Large intestine (tissue), 12 donors: ENCODE data around the gene CTBP1. TPM values are rescaled to one million over a fixed set of nuclear protein-coding genes. Genes with fewer than 3 reads are reported as not detected.

Experiments
- DNase-seq, 2 donors: peaks; one replicate each; pipeline versions ENCODE4 v3.0.0 to v3.0.0-alpha.2; 2013
- H3K27ac ChIP-seq: one replicate; pipeline ENCODE4 v1.5.1; 2013; ENCODE audit warnings: low read length
- H3K27me3 ChIP-seq: 2 replicates; pipeline ENCODE4 v1.6.1; 2013; ENCODE audit warnings: low read length; ENCODE audit not compliant: control insufficient read depth, insufficient read depth
- H3K36me3 ChIP-seq: 2 replicates; pipeline ENCODE4 v1.6.1; 2013; ENCODE audit warnings: low read length; ENCODE audit not compliant: control insufficient read depth, insufficient read depth
- H3K4me1 ChIP-seq: one replicate; pipeline ENCODE4 v1.6.1; 2013; ENCODE audit warnings: low read length; ENCODE audit not compliant: control insufficient read depth, insufficient read depth
- H3K4me3 ChIP-seq: one replicate; pipeline ENCODE4 v1.5.1; 2013; ENCODE audit warnings: low read length
- H3K9me3 ChIP-seq: one replicate; pipeline ENCODE4 v1.6.1; 2013; ENCODE audit warnings: mild to moderate bottlenecking, low read depth, low read length, moderate library complexity; ENCODE audit not compliant: control insufficient read depth
- WGBS: methylation state at CpG from one replicate; pipeline ENCODE4 v1.1.5; 2013; ENCODE audit warnings: low lambda C conversion rate; ENCODE audit not compliant: insufficient coverage; 5-methylcytosine and 5-hydroxymethylcytosine counted together
- long read RNA-seq, 11 donors: transcript quantifications; one replicate each; lab custom pipeline, GENCODE V29; 2026
- polyA plus RNA-seq: library from polyadenylated mRNA; unstranded; fragments of 120-200 nt; gene quantifications from one replicate; pipeline ENCODE4 v1.2.1, GENCODE V29; 2013

The CTBP1 gene
- polyA plus RNA-seq: 134 TPM
- long read RNA-seq, donor 1, transcript CTBP1-203 (10 exons, 2,467 nt): major isoform, 10 of 13 reads
- long read RNA-seq, donor 1, partial matches to known transcripts: 0 of 13 reads
- long read RNA-seq, donor 1, other reads (novel, unspliced or antisense): 0 of 13 reads
- long read RNA-seq, donor 2, transcript CTBP1-203 (10 exons, 2,467 nt): major isoform, 22 of 38 reads
- long read RNA-seq, donor 2, transcript CTBP1-201 (9 exons, 2,297 nt): minor isoform, 6 of 38 reads
- long read RNA-seq, donor 2, partial matches to known transcripts: 0 of 38 reads
- long read RNA-seq, donor 2, other reads (novel, unspliced or antisense): 6 of 38 reads
- long read RNA-seq, donor 3: 0 reads
- long read RNA-seq, donor 4, partial matches to known transcripts: 0 of 1 reads
- long read RNA-seq, donor 4, other reads (novel, unspliced or antisense): 0 of 1 reads
- long read RNA-seq, donor 5, transcript CTBP1-203 (10 exons, 2,467 nt): major isoform, 8 of 18 reads
- long read RNA-seq, donor 5, partial matches to known transcripts: 0 of 18 reads
- long read RNA-seq, donor 5, other reads (novel, unspliced or antisense): 6 of 18 reads
- long read RNA-seq, donor 6, transcript CTBP1-203 (10 exons, 2,467 nt): major isoform, 22 of 39 reads
- long read RNA-seq, donor 6, transcript CTBP1-201 (9 exons, 2,297 nt): minor isoform, 8 of 39 reads
- long read RNA-seq, donor 6, partial matches to known transcripts: 0 of 39 reads
- long read RNA-seq, donor 6, other reads (novel, unspliced or antisense): 9 of 39 reads
- long read RNA-seq, donor 7, partial matches to known transcripts: 0 of 14 reads
- long read RNA-seq, donor 7, other reads (novel, unspliced or antisense): 5 of 14 reads
- long read RNA-seq, donor 8, transcript CTBP1-203 (10 exons, 2,467 nt): major isoform, 13 of 21 reads
- long read RNA-seq, donor 8, partial matches to known transcripts: 0 of 21 reads
- long read RNA-seq, donor 8, other reads (novel, unspliced or antisense): 5 of 21 reads
- long read RNA-seq, donor 9, partial matches to known transcripts: 0 of 15 reads
- long read RNA-seq, donor 9, other reads (novel, unspliced or antisense): 6 of 15 reads
- long read RNA-seq, donor 10, transcript CTBP1-203 (10 exons, 2,467 nt): major isoform, 21 of 39 reads
- long read RNA-seq, donor 10, partial matches to known transcripts: 0 of 39 reads
- long read RNA-seq, donor 10, other reads (novel, unspliced or antisense): 11 of 39 reads
- long read RNA-seq, donor 11, transcript CTBP1-203 (10 exons, 2,467 nt): major isoform, 14 of 17 reads
- long read RNA-seq, donor 11, partial matches to known transcripts: 0 of 17 reads
- long read RNA-seq, donor 11, other reads (novel, unspliced or antisense): 0 of 17 reads

- H3K27me3 ChIP-seq: no peaks in the 10 kb centered on the region
- peak within 1 kb of the TSS; percentile 98 for H3K4me3 ChIP-seq
- peak; percentile 89 to 92 for DNase-seq
- peaks cover 32% of the 10 kb centered on the region for H3K4me1 ChIP-seq
- H3K27ac ChIP-seq: peak within 1 kb of the TSS; percentile 95
- H3K9me3 ChIP-seq: peaks cover 27% of the 10 kb centered on the region
- no CpG with 5 or more reads among the region's 163 CpGs for WGBS
- peaks cover 6% of the 10 kb centered on the region for H3K36me3 ChIP-seq
These were observed at the start of gene CTBP1 for GRCh38 chr4:1248245-1249147. Gene CTBP1 (minus strand): TSS chr4:1249130. CDS start chr4:1241331, 7,799 bp downstream.

- no CpG with 5 or more reads among the region's 7 CpGs for WGBS
- H3K27me3 ChIP-seq: no peaks in the 10 kb centered on the region
- no peak overlapping the region for H3K4me3 ChIP-seq
- no peak for DNase-seq
- peaks cover 36% of the 10 kb centered on the region for H3K36me3 ChIP-seq
- H3K27ac ChIP-seq: no peak overlapping the region
- H3K4me1 ChIP-seq: no peaks in the 10 kb centered on the region
- H3K9me3 ChIP-seq: no peaks in the 10 kb centered on the region
These were observed 49.5 kb upstream of the CTBP1 start for GRCh38 chr4:1298461-1298860.

- WGBS: 100% methylated on average over 2 of the region's 32 CpGs
- H3K4me1 ChIP-seq: no peaks in the 10 kb centered on the region
- H3K27ac ChIP-seq: no peak overlapping the region
- peaks cover 36% of the 10 kb centered on the region for H3K36me3 ChIP-seq
- H3K9me3 ChIP-seq: no peaks in the 10 kb centered on the region
- DNase-seq: no peak
- no peak overlapping the region for H3K4me3 ChIP-seq
- H3K27me3 ChIP-seq: no peaks in the 10 kb centered on the region
These were observed 48.8 kb upstream of the CTBP1 start for GRCh38 chr4:1297456-1298325.

- H3K36me3 ChIP-seq: peaks cover 38% of the 10 kb centered on the region
These were observed 48.1 kb upstream of the CTBP1 start for GRCh38 chr4:1297023-1297395.

DNA sequence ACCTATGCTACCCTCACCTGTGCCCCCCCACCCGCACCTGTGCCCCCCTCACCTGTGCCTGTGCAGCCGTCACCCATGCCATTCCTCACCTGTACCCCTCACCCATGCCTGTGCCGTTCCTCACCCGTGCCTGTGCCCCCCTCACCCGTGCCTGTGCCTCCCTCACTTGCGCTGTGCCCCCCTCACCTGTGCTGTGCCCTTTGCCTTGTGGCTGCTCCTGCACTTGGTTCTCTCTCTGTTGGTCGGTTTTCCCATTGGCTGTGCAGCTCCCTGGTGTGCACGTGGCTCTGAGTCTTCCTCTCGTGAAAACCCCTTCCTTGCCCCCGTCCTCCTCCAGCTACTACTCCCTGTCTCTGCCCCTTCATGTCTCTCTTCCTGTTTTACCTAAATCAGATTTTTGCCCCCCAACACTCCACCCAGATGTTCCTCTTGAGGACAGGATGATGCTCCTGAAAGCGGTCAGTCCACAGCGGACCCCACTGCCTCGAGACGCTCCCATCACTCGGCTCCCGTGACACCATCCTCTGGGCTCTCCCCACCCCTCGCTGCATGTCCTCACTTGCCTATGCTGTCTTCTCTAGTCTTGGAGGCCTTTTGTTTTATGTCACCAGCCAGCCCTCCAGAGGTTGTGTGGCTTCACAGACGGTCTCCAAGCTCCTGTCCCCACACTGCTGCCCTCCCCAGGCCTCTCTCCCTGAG, 47.5 kb upstream of the CTBP1 start:
- Histone ChIP-seq H3K9me3 (no peaks in the 10 kb centered on the region), H3K36me3 (peaks cover 38% of the 10 kb centered on the region), H3K27ac (no peak overlapping the region), H3K4me3 (no peak overlapping the region), H3K27me3 (no peaks in the 10 kb centered on the region), H3K4me1 (no peaks in the 10 kb centered on the region)
- no peak for DNase-seq
- WGBS: no CpG with 5 or more reads among the region's 18 CpGs

More at GRCh38 chr4:1297023-1297395, 48.1 kb upstream of the CTBP1 start:
- no peaks in the 10 kb centered on the region for H3K9me3 ChIP-seq
- no peak overlapping the region for H3K27ac ChIP-seq
- no CpG with 5 or more reads among the region's 22 CpGs for WGBS
- no peaks in the 10 kb centered on the region for H3K27me3 ChIP-seq
- H3K4me1 ChIP-seq: no peaks in the 10 kb centered on the region
- H3K4me3 ChIP-seq: no peak overlapping the region
- no peak for DNase-seq

DNA sequence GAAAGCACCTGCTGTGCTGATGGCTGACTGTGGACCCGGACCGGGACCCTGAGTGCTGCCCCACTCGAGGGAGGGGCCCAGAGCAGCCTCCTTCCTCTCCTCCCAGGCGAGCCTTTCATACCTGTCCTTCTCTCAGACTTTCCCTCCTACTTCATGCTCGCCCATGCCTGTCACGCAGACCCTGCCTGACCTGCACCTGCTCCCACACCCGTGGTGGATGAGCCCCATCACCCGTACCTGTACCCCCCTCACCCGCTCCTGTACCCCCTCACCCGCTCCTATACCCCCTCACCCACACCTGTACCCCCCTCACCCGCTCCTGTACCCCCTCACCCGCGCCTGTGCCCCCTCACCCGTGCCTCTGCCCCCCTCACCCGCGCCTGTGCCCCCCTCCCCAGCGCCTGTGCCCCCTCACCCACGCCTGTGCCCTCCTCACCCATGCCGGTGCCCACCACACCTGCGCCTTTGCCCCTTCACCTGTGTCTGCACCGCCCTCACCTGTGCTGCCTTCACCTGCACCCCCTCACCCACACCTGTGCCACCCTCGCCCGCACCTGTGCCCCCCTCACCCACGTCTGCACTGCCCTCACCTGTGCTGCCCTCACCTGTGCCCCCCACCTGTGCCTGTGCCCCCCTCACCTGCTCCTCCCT, 46.6 kb upstream of the CTBP1 start:
- Histone ChIP-seq H3K4me1 (peaks cover 3% of the 10 kb centered on the region), H3K4me3 (no peak overlapping the region), H3K27ac (no peak overlapping the region), H3K9me3 (no peaks in the 10 kb centered on the region), H3K36me3 (peaks cover 31% of the 10 kb centered on the region), H3K27me3 (no peaks in the 10 kb centered on the region)
- WGBS: no CpG with 5 or more reads among the region's 24 CpGs
- DNase-seq: no peak

GRCh38 chr4:1294891-1295290, 46.0 kb upstream of the CTBP1 start:
- no peak for DNase-seq
- Histone ChIP-seq H3K27me3 (no peaks in the 10 kb centered on the region), H3K4me1 (peaks cover 3% of the 10 kb centered on the region), H3K9me3 (no peaks in the 10 kb centered on the region), H3K36me3 (peaks cover 29% of the 10 kb centered on the region), H3K4me3 (no peak overlapping the region), H3K27ac (no peak overlapping the region)
- no CpG with 5 or more reads among the region's 10 CpGs for WGBS

GRCh38 chr4:1294424-1294823, 45.5 kb upstream of the CTBP1 start:
- no CpG with 5 or more reads among the region's 14 CpGs for WGBS
- H3K27ac ChIP-seq: no peak overlapping the region
- H3K4me1 ChIP-seq: peaks cover 3% of the 10 kb centered on the region
- H3K36me3 ChIP-seq: peaks cover 25% of the 10 kb centered on the region
- H3K4me3 ChIP-seq: no peak overlapping the region
- no peak for DNase-seq
- no peaks in the 10 kb centered on the region for H3K9me3 ChIP-seq
- H3K27me3 ChIP-seq: no peaks in the 10 kb centered on the region
